GM19438 (cell line): ENCODE measurements around the gene ZSCAN10.

Experiments
- ATAC-seq: cut with Tn5 transposase; IDR thresholded peaks from one replicate; pipeline ENCODE4 v1.9.1; 2021; ENCODE audit warnings: low read depth; ENCODE audit not compliant: unreplicated experiment

Gene ZSCAN10

DNA sequence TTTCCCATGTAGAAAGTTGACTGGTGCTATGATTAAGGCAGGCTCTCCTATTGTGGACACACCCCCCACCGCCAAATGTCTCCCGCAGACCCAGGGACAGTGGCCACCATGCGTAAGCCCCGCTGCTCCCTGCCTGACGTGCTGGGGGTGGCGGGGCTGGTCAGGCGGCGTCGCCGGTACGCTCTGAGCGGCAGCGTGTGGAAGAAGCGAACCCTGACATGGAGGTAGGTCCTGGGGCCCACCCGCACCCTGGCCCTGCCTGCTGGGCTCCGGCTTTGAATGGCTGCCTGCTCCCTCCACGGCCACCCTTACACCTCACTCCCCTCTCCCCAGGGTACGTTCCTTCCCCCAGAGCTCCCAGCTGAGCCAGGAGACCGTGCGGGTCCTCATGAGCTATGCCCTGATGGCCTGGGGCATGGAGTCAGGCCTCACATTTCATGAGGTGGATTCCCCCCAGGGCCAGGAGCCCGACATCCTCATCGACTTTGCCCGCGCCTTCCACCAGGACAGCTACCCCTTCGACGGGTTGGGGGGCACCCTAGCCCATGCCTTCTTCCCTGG is 49.1 kb downstream of the ZSCAN10 start:
- no peak for ATAC-seq

DNA sequence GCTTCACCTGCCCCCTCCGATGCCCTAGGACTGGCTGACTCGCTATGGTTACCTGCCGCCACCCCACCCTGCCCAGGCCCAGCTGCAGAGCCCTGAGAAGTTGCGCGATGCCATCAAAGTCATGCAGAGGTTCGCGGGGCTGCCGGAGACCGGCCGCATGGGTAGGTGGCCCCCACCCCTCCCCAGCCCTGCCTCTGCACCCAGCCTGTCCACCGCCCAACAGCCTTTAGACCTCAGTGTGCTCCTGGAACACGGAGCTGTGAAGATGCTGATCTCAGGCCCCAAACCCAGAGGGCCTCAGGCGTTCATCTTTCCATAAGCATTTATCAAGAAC is 51.7 kb downstream of the ZSCAN10 start:
- ATAC-seq: no peak

DNA sequence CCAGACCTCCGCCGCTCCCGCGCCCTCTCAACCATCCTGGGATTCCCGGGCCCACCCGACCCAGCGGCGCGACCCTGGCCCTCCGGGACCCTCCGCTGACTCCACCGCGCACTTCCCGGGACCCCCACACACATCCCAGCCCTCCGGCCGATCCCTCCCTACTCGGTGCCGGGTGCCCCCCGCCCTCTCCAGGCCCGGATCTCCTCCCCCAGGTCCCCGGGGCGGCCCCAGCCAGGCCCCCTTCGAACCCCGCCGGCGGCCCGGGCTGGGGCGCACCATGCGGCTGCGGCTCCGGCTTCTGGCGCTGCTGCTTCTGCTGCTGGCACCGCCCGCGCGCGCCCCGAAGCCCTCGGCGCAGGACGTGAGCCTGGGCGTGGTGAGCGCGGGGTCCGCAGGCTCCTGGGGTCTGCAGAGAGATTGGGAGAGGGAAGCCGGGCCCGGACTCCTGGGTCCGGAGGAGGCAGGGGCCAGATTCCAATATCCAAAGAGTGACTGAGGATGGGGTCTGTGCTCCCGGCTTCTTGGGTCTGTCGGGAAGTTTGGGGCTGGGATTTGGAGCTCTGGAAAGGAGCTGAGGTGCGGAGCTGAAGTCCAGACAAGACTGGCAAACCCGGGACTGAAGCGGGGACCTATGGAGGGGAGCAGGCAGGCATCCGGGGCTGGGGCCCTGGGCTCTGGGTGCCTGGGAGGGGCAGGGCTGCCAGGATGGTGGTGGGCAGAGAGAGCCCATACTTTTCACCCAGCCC is 52.3 kb downstream of the ZSCAN10 start:
- no peak for ATAC-seq

DNA sequence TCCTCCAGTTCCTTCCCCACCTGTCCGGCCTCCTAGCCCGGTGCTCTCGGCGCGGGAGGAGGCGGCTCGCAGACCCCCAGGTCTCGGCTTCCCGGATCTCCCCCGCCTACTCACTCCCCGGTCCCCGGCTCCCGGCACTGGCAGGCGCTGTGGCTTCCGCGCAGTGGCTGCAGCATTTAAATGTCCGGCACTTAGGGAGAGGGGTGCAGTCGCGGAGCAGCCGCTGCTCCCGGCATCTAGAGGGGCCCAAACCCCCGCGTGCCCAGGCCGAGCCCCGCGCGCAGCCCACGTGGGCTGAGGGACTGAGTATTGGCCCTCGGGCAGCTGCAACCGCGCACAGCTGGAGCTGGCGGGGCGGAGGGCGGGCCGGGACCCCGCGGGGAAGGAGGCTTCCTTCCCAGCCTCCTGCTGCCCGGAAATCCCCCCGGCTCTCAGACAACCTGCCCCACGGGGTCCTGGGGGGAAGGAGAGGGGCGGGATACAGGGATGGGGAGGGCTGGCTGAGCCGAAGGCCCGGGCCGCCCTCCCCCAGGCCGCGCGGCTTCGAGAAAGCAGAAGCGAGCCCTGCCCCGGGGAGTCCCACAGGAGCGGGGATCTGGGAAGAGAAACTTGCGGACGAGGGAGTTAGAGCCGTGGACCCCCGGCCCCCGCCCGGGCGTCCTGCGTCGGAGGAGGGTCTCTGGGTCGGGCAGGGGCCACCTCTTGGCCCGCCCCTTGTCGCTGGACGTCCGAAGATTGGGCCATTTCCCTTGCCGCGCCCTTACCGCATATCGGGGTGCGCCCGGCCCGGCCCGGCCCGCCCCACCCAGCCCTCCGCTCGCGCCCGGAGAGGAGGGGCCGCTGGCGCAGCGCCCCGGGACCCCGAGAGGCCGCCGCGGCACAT is 53.1 kb downstream of the ZSCAN10 start, which contains the start of gene MMP25:
Gene MMP25, plus strand, starts transcription at position 804 of the 883 bp plus-strand sequence. CDS start 357 bp downstream, outside the sequence.
- ATAC-seq: no peak

DNA sequence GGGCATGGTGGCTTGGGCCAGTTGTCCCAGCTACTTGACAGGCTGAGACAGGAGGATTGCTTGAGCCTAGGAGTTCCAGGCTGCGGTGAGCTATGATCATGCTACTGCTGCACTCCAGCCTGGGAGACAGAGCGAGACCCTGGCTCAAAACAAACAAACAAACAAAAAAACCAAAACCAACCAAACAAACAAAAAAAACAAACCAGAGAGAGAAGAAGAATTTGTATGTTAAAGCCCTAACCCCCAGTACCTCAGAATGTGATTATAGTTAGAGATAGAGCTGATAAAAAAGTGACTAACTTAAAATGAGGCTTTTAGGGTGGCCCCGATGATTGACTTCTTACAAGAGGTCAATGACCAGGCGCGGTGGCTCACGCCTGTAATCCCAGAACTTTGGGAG is 54.4 kb downstream of the ZSCAN10 start:
- ATAC-seq: no peak

DNA sequence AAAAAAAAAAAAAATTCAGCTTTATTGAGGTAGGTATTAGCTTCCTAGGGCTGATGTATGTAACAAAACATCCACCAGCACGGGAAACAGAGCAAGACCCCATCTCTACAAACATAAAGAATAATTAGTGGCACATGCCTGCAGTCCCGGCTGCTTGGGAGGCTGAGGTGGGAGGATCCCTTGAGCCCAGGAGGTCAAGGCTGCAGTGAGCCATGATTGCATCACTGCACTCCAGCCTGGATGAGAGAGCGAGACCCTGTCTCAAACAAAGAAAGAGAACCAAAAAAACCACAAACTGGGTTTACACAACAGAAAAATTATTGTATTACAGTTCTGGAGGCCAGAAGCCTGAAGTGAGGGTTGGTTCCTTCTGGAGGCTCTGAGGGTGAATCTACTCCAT is 56.7 kb downstream of the ZSCAN10 start:
- ATAC-seq: no peak

DNA sequence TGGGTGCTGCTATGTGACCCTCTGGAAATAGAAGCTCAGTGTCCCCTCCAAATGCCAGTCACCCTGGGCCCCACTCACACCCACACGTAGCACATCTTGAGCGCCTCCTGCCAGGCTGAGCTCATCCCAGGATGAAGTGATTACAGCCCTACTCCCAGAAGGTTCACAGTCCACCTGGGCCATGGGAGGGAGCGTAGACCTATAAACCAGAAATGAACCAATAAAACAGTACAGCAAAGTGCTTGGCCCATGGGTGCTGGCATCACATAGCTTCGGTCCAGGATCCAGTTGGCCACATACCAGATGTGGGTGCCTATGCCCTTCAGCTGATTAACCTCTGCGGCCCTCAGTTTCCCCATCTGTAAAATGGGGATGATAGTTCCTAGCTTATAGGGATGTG is 60.2 kb downstream of the ZSCAN10 start:
- no peak for ATAC-seq
